Measurements from ENCODE around the gene FOS.

GRCh38 chr14:75252254-75252837, 26.3 kb upstream of the FOS start:
- TF ChIP-seq ZNF384 (IDR thresholded peaks at IDR 0.05) (no peak), FOXM1 (IDR thresholded peaks at IDR 0.05; ENCODE audit: borderline replicate concordance) (no peak), ELF4 (IDR thresholded peaks at IDR 0.05) (no peak), FOXK2 (IDR thresholded peaks at IDR 0.05) (no peak), FOXA1 (IDR thresholded peaks at IDR 0.05) (no peak), HDGF (IDR thresholded peaks at IDR 0.05; ENCODE audit: borderline replicate concordance) (no peak), SUZ12 (IDR thresholded peaks at IDR 0.05) (no peak)
